ENCODE results near the gene CD40.
A peak's percentile ranks its signal among the peaks of the same experiment; 100 is the strongest.

The CD40 gene

GRCh38 chr20:46151936-46152335 is 33.8 kb downstream of the CD40 start:
- DNase-seq, result peak; percentile 26 to 29

- no peak for DNase-seq
These were observed 34.9 kb downstream of the CD40 start for GRCh38 chr20:46152824-46153586.

GRCh38 chr20:46154305-46154704 is 36.2 kb downstream of the CD40 start:
- DNase-seq, result no peak

- no peak for DNase-seq
These were observed 36.7 kb downstream of the CD40 start for GRCh38 chr20:46154796-46155195.

GRCh38 chr20:46156065-46156464 is 38.0 kb downstream of the CD40 start:
- DNase-seq, result no peak

- DNase-seq, result no peak
These were observed 39.0 kb downstream of the CD40 start for GRCh38 chr20:46157076-46157592.

GRCh38 chr20:46157625-46158024 is 39.5 kb downstream of the CD40 start:
- no peak for DNase-seq

- DNase-seq, result no peak
These were observed 40.4 kb downstream of the CD40 start for GRCh38 chr20:46158476-46158987.

GRCh38 chr20:46159101-46159897 is 41.2 kb downstream of the CD40 start:
- DNase-seq, result no peak

GRCh38 chr20:46160661-46161060 is 42.5 kb downstream of the CD40 start:
- DNase-seq, result no peak

GRCh38 chr20:46161921-46162320 is 43.8 kb downstream of the CD40 start:
- DNase-seq, result no peak

- no peak for DNase-seq
These were observed 46.1 kb downstream of the CD40 start for GRCh38 chr20:46164254-46164653.

GRCh38 chr20:46167080-46167479 is 49.0 kb downstream of the CD40 start:
- no peak for DNase-seq

GRCh38 chr20:46168438-46168837 is 50.3 kb downstream of the CD40 start:
- DNase-seq, result no peak

- no peak for DNase-seq
These were observed 51.4 kb downstream of the CD40 start for GRCh38 chr20:46169245-46170171.

GRCh38 chr20:46171476-46171875 is 53.4 kb downstream of the CD40 start:
- no peak for DNase-seq

- DNase-seq, result no peak
These were observed 53.8 kb downstream of the CD40 start for GRCh38 chr20:46171909-46172308.

GRCh38 chr20:46172455-46172854 is 54.3 kb downstream of the CD40 start:
- DNase-seq, result no peak

- DNase-seq, result no peak
These were observed 54.9 kb downstream of the CD40 start for GRCh38 chr20:46172961-46173536.

GRCh38 chr20:46173652-46174468 is 55.7 kb downstream of the CD40 start:
- DNase-seq, result no peak

GRCh38 chr20:46174469-46175126 is 56.5 kb downstream of the CD40 start:
- peak; percentile 77 to 82 for DNase-seq
